ENCODE results near the gene EID2B. TPM values are rescaled to one million over a fixed set of nuclear protein-coding genes. Genes with fewer than 3 reads are reported as not detected.

The EID2B gene
- total and polyA plus RNA-seq, 2 of the 13 experiments (the other 11 are each of a cell fraction or from before 2014, with no cell fraction given), result 2.5 to 3.7 TPM

DNA sequence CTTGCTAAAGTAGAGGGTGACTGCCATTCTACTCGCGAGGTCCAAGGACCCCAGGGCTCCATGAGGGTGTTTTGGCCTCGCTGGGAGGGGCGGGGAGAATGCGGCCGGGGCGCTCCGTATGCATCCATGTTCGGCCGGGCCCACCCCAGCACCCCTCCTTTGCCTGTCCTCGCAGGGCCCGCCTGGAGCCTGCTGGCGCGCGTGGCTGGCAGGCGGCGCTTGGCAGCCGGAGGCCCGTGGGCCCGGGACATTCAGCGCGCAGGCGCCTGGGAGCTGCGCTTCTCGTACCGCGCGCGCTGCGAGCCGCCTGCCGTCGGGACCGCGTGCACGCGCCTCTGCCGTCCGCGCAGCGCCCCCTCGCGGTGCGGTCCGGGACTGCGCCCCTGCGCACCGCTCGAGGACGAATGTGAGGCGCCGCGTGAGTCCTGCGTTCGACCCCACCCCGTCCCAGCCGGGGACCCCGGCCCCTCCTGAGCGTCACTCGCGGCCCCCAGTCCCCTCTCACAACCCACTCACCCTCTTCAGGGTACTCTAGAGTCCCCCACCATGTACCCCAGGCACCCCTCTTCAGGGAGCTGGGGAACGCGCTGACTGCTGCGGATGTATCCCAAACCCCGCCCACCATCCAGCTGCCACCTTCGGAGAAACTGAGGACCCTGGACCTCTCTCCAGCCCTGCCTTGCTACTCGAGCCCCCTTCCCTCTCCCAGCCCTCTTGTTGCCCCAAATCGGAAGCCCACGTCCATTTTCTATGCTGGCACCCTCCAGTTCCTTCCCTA is 29.8 kb downstream of the EID2B start (continued):
- TF ChIP-seq ZIK1 (CRISPR knock-in tag; IDR thresholded peaks at IDR 0.05; ENCODE audit: borderline replicate concordance, low read depth), result peak; percentile 100
- TF ChIP-seq MEIS1 (CRISPR knock-in tag; IDR thresholded peaks at IDR 0.05; ENCODE audit: borderline replicate concordance), result peak; percentile 68; the same call in 1 of the 2 replicates
- TF ChIP-seq SMARCC2 (IDR thresholded peaks at IDR 0.05), result no peak
- no peak for TF ChIP-seq RFX5 (IDR thresholded peaks at IDR 0.05; ENCODE audit: low read depth, low read length)
- TF ChIP-seq, protein P1, sequence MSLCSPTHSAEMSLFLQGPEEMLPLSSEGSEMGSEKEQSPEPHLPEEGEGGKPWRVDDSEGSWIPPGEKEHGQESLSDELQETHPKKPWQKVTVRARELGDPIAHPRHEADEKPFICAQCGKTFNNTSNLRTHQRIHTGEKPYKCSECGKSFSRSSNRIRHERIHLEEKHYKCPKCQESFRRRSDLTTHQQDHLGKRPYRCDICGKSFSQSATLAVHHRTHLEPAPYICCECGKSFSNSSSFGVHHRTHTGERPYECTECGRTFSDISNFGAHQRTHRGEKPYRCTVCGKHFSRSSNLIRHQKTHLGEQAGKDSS (CRISPR knock-in tag; IDR thresholded peaks at IDR 0.05; ENCODE audit: borderline replicate concordance, low read depth), result peak; percentile 94; the same call in 1 of the 2 replicates
- TF ChIP-seq ZBTB8A (CRISPR knock-in tag; IDR thresholded peaks at IDR 0.05; ENCODE audit: borderline replicate concordance, low read depth), result no peak
- TF ChIP-seq, protein P2, sequence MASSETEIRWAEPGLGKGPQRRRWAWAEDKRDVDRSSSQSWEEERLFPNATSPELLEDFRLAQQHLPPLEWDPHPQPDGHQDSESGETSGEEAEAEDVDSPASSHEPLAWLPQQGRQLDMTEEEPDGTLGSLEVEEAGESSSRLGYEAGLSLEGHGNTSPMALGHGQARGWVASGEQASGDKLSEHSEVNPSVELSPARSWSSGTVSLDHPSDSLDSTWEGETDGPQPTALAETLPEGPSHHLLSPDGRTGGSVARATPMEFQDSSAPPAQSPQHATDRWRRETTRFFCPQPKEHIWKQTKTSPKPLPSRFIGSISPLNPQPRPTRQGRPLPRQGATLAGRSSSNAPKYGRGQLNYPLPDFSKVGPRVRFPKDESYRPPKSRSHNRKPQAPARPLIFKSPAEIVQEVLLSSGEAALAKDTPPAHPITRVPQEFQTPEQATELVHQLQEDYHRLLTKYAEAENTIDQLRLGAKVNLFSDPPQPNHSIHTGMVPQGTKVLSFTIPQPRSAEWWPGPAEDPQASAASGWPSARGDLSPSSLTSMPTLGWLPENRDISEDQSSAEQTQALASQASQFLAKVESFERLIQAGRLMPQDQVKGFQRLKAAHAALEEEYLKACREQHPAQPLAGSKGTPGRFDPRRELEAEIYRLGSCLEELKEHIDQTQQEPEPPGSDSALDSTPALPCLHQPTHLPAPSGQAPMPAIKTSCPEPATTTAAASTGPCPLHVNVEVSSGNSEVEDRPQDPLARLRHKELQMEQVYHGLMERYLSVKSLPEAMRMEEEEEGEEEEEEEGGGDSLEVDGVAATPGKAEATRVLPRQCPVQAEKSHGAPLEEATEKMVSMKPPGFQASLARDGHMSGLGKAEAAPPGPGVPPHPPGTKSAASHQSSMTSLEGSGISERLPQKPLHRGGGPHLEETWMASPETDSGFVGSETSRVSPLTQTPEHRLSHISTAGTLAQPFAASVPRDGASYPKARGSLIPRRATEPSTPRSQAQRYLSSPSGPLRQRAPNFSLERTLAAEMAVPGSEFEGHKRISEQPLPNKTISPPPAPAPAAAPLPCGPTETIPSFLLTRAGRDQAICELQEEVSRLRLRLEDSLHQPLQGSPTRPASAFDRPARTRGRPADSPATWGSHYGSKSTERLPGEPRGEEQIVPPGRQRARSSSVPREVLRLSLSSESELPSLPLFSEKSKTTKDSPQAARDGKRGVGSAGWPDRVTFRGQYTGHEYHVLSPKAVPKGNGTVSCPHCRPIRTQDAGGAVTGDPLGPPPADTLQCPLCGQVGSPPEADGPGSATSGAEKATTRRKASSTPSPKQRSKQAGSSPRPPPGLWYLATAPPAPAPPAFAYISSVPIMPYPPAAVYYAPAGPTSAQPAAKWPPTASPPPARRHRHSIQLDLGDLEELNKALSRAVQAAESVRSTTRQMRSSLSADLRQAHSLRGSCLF (CRISPR knock-in tag; IDR thresholded peaks at IDR 0.05; ENCODE audit: borderline replicate concordance), result peak; percentile 81; the same call in 1 of the 2 replicates
- TF ChIP-seq ZNF550 (CRISPR knock-in tag; IDR thresholded peaks at IDR 0.05; ENCODE audit: borderline replicate concordance), result 0 out of 2 replicates have a peak, but pooled peaks have one; percentile 30
- peak; percentile 93 for TF ChIP-seq RFXAP (CRISPR knock-in tag; IDR thresholded peaks at IDR 0.05; ENCODE audit: borderline replicate concordance)
- TF ChIP-seq ZNF678 (CRISPR knock-in tag; IDR thresholded peaks at IDR 0.05), result peak; percentile 94
- no peak for TF ChIP-seq RCOR2 (CRISPR knock-in tag; IDR thresholded peaks at IDR 0.05)
- peak; percentile 93 for TF ChIP-seq ZNF777 (CRISPR knock-in tag; IDR thresholded peaks at IDR 0.05)
- peak; percentile 97 for TF ChIP-seq SALL1 (CRISPR knock-in tag; IDR thresholded peaks at IDR 0.05)
- peak; percentile 48 for TF ChIP-seq STAG1 (CRISPR knock-in tag; IDR thresholded peaks at IDR 0.05)
- TF ChIP-seq FOSL2 (CRISPR knock-in tag; IDR thresholded peaks at IDR 0.05), result peak; percentile 13; the same call in 1 of the 2 replicates
- TF ChIP-seq ZNF768 (CRISPR knock-in tag; IDR thresholded peaks at IDR 0.05), result peak; percentile 76
- no peak for TF ChIP-seq CHD4 (IDR thresholded peaks at IDR 0.05; ENCODE audit: borderline replicate concordance, low read length)
- TF ChIP-seq, protein P3, sequence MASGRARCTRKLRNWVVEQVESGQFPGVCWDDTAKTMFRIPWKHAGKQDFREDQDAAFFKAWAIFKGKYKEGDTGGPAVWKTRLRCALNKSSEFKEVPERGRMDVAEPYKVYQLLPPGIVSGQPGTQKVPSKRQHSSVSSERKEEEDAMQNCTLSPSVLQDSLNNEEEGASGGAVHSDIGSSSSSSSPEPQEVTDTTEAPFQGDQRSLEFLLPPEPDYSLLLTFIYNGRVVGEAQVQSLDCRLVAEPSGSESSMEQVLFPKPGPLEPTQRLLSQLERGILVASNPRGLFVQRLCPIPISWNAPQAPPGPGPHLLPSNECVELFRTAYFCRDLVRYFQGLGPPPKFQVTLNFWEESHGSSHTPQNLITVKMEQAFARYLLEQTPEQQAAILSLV (CRISPR knock-in tag; IDR thresholded peaks at IDR 0.05; ENCODE audit: borderline replicate concordance), result peak; percentile 92; the same call in 1 of the 2 replicates
- peak; percentile 91; the same call in 1 of the 2 replicates for TF ChIP-seq HOXA7 (CRISPR knock-in tag; IDR thresholded peaks at IDR 0.05)
- TF ChIP-seq, protein P4, sequence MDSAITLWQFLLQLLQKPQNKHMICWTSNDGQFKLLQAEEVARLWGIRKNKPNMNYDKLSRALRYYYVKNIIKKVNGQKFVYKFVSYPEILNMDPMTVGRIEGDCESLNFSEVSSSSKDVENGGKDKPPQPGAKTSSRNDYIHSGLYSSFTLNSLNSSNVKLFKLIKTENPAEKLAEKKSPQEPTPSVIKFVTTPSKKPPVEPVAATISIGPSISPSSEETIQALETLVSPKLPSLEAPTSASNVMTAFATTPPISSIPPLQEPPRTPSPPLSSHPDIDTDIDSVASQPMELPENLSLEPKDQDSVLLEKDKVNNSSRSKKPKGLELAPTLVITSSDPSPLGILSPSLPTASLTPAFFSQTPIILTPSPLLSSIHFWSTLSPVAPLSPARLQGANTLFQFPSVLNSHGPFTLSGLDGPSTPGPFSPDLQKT (CRISPR knock-in tag; IDR thresholded peaks at IDR 0.05; ENCODE audit: borderline replicate concordance), result peak; percentile 94; the same call in 1 of the 2 replicates
- peak; percentile 90 for TF ChIP-seq ZFY (CRISPR knock-in tag; IDR thresholded peaks at IDR 0.05)
- peak; percentile 98 for TF ChIP-seq REL (CRISPR knock-in tag; conservative IDR thresholded peaks at IDR 0.05)

Data from HepG2 (cell line).